Posterior vena cava (tissue), 2 donors: ENCODE results near the gene TBC1D3B. TPM values are rescaled to one million over a fixed set of nuclear protein-coding genes. Genes with fewer than 3 reads are reported as not detected.
"Not testable (repeated sequence)": the region's sequence is repeated elsewhere in the genome, so short reads cannot be mapped to it uniquely, and the experiment has no call there.

Experiments used
- DNase-seq: peaks from one replicate; pipeline ENCODE4 v3.0.0-alpha.2; 2020; ENCODE audit warnings: low spot score
- intact Hi-C, 2 donors: fragments of 100-400 bp; cut with DNase I; formaldehyde crosslinking; loops; one replicate each; pipeline versions ENCODE4 v1.14.1 to v1.14.2; 2022 to 2023
- total RNA-seq, 2 donors: library from RNA; stranded (reverse); fragmentation: NEBNext Ultra II Directional; extraction: Animal tissue kit (Norgen Biotek cat#: 25700); gene quantifications; one replicate each; pipeline ENCODE4 v1.2.1, GENCODE V29; 2021
- donor health status: DM: yes; HTN: yes; CAD: no.
- donor health status: DM: yes; HTN: yes; CAD: no.

The TBC1D3B gene
- total RNA-seq, 2 donors from 2014 or later: 2.9 to 3.8 TPM

DNA sequence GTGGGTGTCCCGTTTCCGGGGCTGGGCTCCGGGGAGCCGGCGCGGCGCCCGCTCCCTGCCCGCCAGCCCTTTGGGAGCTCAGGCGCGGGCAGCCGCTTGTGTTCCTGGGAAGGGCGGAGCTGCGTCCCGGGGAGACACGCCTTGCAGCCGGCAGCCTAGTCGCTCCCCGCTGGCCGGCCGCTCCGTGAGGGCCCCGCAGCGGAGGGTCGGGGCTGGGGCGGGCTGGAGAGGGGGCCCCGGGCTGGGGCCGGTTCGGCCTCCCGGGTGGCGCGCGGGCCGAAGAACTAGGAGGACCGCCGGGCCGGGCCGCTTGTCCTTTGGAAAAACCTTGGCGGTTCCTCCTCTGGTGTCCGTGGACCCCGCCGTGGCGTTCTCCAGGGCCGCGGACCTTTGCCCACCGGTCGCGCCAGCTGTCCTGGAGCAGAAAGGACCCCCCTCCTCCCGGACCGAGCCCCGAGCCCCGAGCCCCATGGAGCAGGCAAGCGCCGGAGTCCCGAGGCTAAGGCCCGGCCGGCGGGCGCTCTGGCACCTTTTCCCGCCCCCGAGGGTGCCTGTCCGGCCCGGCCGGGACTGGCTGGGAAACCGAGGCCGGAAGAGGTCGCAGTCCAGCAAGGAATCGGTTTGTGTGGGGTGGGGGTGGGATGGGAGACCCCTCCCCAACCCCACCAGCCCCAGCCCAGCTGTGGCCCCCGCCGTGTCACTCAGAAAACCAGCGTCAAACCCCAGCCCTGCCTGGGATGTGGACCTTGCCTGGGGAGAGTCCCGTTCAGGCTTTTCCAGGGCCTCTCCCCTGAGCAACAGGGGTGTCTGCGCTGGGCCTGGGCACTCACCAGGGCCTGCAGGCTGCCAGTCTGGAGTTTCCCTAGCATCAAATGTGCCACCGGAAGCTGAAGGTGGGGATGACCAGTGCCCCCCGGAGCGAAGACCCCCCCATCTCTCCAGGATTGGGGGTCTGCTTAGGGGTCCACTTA lies 6.8 kb upstream of the TBC1D3B start:
- intact Hi-C loops: no loop called here
- DNase-seq: peak; percentile 89

DNA sequence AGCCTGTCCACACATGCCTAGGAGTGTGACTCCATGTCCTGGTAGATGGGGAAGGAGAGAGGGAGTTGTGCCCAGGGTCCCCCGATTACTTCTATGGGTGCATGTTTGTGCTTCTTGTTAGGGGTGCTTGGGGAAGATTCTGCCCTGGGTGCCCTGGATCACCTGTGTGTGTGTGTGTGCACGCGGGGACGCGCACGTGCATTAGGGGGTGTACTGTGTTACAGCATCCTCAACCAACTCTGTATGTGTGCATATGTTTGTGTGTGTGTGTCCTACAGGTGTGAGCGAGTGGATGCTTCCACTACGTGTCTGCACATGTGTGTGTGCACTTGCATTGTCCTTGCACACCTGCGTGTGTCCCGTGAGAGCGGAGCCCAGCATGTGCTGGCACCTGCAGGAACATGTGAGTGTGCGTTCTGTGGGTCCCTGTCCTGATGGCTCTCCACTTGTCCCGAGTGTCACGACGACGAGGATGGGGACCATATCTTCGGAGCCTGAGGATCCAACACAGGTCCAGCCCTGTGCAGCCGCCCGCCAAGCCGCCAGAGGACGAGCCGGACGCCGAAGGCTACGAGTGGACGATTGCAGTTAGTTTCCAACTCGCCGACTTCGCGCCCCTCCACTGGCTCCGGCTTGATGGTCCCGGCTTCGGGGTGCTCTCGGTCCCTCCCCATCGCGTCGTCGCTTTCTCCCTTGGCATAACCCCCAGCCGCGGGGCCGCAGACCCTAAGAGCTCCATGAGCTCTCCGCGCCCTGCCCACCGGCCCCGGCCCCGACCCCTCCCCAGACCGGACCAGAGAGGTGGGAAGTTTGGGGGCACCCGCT lies 6.0 kb upstream of the TBC1D3B start:
- intact Hi-C loops: no loop called here

DNA sequence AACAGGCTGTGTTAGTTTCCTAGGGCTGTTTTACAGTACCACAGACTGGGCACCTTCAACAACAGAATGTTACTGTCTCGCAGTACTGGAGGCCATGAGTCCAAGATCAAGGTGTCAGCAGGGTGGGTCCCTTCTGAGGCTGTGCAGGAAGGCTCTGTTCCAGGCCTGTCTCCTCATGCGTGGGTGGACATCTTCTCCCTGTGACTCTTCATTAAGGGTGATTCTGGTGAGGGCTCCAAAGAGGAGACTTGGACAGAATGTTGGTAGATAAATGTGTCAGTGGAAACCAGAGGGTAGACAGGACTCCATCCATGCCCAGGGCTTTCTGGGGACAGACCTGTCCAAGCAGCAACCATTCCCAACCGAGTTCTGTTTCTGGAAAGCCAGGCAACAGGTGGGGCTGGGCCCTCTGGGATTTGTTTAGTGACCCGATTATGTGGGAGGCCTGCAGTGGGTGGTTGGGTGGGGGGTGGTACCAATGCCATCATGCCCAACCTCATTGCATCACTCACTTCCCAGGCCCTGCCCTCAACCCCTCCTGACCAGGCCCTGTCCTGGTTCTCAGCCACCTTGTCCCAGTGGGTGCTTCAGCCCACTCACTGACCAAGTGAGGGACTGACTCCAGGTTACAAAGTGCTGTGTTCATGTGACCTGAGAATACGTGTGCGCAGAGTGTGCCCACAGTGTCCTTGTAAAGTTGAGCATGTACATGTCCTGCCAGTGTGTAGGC lies 5.2 kb upstream of the TBC1D3B start:
- intact Hi-C loops, DNase-seq: not testable (repeated sequence)

More for the DNA sequence above, 6.0 kb upstream of the TBC1D3B start:
- peak; percentile 79 for DNase-seq

DNA sequence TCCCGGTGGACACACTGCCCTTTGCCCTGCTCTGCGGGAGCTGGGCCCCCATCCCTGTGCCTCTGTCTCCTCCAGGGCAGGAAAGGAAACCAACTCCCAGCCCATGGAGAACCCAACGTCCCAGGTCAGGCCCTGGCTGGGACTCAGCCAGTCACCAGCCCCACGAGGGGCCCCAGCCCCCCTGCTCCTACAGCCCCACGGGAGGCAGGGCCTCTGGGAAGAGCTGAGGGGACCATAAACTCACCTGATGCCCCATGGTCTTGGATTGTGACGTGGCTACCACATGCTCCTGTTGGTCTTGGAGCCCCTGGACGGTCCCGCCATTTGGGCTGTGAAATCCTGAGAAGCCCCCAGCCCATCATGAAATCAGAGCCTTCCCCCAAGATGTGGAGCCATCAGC lies 7.6 kb downstream of the TBC1D3B start:
- not testable (repeated sequence) for DNase-seq

DNA sequence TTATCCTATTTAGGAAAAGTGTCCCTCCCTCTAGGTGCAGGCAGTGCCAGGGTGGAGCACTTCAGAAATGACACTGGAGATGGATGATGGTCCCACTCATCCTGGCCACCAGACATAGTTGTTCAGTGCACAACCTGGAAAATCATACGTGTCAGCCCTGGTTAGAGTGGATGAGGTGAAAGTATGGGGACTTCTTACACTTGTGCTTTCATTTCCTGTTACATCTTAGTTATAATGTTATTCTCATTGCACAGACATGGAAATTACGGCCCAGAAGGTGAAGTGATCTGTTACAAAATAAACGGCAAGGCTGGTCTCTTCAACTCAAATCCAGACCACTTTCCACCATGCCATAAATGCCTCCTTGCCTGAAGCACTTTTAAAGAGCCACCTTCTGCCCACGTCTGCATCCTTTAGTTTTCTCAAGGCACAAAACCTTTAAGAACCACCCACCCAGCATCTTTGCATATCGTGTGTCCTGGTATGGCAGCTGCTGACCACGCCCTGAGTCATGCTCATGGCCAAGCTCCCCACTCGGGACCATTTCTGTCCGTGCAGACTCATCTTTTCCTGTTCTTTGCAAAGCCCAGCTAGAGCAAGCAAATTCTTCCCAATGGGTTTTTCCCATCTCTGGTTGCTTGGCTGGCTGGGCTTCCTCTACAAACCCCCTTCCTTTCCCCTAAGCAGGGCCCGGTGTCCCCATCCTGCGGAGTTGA lies 22.4 kb downstream of the TBC1D3B start:
- no peak for DNase-seq
- intact Hi-C loops: no loop called here

More for the DNA sequence above, 7.6 kb downstream of the TBC1D3B start:
- intact Hi-C loops: not testable (repeated sequence)

DNA sequence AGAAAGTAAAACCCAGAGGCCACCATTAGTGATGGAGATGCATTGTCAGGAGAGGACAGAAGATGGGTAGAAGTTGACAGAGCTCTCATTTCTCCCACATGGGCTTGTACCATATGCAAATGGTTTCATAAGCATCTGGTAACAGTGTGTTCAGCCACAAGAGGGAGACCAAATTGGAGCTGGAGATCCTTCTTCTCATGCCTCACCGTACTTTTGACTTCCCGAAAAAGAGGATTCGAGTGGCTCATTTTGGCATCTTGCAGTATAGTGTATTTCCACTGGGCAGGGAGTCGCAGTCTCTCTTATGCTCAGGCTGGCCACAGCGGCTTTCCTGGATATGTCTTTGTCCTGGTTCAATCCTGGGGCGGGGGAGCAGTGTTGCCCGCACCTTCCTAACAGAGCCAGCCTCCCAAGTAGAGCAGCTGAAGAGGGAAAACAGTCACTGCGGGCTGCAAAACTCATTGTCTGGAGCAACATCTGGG lies 23.8 kb downstream of the TBC1D3B start:
- intact Hi-C loops: no loop called here
- no peak for DNase-seq

DNA sequence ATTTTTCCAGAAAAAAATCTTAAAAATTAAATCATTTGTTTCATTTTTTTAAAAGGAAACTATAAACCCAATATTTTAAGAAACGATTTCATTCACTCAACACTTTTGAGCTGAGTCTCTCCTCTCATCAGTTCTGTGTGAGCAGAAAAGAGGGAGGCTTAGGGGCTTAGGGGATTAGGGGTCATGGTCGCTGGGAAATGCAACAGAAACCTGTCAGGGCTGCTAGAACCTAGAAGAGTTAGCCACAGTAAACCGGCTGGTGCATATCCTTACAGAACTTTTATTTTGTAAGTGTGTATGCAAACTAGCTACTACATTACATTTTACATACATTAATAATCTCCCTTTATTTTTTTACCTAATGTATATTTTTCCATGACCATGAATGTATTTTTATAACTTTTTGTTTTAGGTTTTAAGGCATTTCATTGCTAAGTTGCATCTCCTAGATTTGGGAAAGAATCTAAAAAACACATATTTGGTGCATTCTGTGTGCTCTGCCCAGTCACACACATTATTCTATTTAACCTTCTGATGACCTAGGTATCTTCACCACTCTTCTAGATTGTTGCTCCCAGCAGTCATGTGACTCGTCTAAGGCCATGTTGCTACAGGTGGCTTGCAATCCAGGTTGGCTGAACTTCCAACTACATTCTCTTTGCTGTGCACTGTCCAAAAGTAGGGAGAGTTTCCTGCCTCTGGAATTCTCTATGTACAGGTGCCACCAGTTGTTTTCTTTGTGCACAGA lies 24.4 kb downstream of the TBC1D3B start:
- no peak for DNase-seq
- intact Hi-C loops: no loop called here

DNA sequence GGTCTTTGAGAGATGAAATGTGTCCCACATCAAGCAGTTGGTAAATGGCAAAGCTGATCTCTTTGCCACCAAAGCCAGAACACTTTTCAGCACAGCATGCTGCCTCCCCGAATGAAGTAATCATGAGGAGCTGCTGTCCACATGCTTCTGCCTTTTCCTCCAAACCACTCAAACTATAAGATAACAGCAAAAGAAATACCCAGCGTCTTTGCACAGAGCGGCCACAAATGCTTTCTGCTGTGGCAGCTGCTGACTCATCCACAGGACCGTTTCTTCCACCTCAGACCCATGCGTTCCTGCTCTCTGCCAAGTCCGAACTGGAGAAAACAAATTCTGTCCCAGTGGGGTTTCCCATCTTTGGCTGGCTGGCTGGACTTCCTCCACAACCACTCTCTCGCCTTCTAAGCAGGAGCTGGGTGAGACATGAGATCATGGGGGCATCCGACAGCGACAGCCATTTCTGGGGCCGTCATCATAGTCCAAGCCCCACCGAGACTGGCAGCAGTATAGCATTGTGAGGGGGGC lies 27.1 kb downstream of the TBC1D3B start:
- intact Hi-C loops: loop anchor here in 1 of 2 donors (5.0 kb wide), 1 partner anchor 182 kb away; no protein-coding TSS in a partner anchor

DNA sequence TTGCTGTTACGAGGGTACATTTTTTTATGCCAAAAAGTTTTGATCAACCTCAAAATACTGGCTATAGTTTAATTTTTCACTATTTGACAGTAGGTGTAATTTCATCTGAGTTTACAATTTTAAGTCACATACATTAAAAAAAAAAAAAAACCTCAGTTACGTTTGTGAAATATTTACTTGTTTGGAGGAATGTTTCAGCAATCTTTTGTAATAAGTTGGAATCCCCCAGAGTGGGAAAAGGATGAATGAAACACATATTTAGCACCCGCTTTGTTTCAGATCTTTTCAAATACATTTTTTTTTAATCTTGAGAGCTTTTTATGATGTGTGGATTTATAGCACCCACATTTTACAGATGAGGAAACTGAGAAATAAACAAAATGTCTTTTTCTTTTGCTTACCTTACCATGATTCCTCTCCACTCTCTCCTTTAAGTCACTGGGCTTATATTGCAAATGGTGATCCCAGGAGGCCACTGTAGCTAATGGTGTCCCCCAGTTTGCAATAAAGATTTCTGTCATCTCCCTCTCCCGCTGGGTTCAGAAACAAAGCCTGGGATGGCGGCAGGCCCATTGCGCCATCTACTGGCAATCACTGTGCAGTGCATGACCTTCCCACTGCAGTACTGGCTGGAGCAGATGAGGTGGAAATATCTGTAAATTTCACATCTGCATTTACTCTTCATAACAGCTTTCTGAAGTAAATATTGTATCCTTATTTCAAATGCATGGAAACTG lies 27.7 kb downstream of the TBC1D3B start:
- intact Hi-C loops: loop anchor here in 1 of 2 donors (5.0 kb wide), 1 partner anchor 181 kb away; no protein-coding TSS in a partner anchor
- peak; percentile 91 for DNase-seq

More for the DNA sequence above, 27.1 kb downstream of the TBC1D3B start:
- DNase-seq: no peak

DNA sequence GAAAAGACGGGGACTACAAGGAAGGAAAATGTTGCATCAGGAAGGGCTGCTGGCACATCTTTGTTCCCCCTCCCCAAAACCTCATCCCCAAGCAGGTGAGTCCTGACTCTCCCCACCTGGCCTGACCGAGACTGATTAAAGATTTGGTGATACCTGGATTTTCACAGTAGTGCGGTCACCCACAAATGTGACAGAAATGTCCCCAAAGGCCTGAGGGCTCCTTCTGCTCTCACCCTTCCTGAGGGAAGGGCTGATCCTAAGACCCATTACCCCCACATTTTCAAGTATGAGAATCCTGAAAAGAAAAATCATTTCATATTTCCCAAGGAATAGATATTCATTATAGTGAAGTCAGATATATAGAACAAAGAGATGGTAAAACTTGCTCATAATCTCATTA lies 28.8 kb downstream of the TBC1D3B start:
- DNase-seq: no peak
- intact Hi-C loops: loop anchor here in 1 of 2 donors (5.0 kb wide), 1 partner anchor 180 kb away; no protein-coding TSS in a partner anchor

DNA sequence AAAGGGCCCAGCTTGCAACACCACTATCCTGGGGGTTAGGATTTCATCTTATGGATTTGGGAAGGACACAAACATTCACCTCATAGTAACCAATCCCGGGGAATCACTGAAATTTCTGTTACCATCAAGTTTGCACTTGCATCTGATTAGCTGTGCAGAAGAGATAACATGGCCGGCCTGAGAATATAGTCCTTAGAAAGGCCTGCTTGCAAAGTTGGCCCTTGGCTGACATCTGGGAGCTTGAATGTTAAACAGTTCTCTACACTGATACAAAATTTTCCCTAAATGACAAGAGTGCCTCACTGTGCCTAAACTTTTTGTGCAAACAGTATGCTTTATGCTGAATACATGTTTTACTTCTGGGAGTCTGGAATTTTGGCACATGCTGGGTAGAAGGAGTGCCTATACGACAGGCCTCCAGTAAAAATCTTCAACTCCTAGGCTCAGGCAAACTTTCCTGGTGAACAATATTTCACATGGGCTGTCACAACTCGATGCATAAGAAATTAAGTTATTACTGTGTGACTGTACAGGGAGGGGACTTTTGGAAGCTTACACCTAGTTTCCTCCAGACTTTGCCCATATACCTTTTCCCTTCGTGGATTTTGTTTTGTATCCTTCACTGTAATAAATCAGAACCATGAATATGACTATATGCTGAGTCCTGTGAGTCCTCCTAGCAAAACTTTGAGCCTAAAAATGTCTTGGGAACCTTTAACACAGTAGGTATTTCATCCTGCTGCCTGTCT lies 31.3 kb downstream of the TBC1D3B start:
- no peak for DNase-seq
- intact Hi-C loops: loop anchor here in 1 of 2 donors (5.0 kb wide), 1 partner anchor 178 kb away; no protein-coding TSS in a partner anchor

DNA sequence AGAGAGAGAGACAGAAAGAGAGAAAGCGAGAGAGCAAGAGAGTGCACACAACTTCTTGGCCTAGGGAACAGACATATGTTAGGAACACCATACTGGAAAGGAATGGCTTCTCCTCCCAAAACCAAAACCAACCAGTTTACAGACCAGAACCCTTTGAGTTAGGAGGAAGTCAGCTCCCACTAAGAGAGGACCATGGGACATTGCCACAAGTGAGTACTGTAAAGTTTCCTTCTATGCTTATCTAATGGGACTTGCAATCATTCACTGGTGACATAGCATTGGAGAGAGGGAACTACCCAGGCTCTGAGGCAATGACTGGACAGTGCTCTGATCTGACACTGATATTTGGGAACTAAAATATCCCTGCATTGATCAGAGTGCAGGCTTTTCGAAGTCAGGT lies 32.4 kb downstream of the TBC1D3B start:
- intact Hi-C loops: no loop called here

DNA sequence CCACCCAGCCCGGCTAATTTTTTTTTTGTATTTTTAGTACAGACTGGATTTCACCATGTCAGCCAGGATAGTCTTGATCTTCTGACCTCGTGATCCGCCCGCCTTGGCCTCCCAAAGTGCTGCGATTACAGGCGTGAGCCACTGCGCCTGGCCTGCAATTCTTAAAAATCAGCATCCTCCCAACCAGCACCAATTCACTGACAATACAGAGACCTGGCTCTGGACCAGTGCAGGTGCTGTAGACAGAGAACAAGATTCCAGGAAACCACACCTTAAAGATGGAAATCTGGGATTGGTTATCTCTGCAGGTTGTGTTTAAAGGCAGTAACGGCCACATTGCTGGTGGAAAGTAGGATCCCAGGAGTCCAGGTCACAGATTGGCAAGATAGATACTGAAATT lies 33.6 kb downstream of the TBC1D3B start:
- DNase-seq: no peak
- intact Hi-C loops: no loop called here

More for the DNA sequence above, 32.4 kb downstream of the TBC1D3B start:
- DNase-seq: no peak

DNA sequence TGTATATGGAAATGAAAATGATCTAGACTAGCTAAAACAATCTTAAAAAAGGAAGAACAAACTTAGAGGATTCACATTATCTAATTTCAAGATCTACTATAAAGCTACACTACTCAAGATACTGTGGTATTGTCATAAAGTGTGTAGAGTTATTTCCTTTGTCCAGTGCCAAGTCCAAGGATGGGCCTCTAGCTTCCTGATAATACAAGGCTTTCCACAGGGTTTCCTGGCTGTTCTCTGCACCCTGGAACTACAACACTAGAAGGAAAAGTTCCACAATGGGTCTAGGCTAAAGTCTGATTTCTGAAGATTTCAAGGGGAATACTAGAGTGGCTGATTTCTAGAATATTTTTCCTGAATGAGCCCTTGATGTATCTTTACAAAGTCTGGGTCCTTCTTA lies 34.2 kb downstream of the TBC1D3B start:
- intact Hi-C loops: no loop called here

DNA sequence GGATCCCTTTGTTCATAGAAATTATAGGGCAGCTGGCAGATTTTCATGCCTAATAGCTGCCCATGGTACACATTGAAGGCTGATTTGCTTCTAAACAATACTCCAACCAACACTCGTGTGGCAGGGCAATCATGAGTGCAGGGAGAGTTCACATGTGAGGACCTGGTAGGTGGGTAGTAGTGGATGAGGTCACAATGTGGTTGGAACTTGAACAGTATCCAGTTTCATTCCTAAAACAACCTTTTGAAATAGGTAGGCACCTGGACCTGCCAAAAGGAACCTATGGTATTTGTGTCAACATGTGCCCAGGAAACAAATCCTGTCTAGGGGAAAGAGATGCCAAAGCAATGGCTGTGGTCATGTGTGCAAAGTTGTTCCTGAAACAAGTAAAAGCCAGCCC lies 40.0 kb downstream of the TBC1D3B start:
- DNase-seq: no peak
- intact Hi-C loops: no loop called here

More for the DNA sequence above, 34.2 kb downstream of the TBC1D3B start:
- DNase-seq: no peak

DNA sequence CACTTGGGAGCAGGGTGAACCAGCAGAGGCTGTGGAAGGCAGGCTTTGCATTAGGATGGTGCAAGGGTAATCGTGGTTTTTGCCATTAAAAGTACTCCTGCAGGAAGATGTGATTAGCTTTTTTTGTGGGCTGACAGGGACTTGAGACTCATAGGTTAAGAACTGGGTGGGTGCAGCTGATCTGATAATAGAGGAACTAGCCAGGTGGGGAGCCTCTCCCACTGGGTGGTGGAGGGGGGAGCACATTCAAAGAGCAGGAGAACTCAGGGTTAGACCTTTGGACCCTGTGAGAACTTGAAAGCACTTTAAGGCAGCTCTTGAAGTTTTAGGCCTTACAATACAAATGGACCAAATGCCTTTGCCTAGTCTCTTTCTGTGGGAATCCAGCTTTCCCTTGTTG lies 40.4 kb downstream of the TBC1D3B start:
- intact Hi-C loops: no loop called here
- no peak for DNase-seq
